Measurements from ENCODE around the gene GARNL3. TPM values are rescaled to one million over a fixed set of nuclear protein-coding genes. Genes with fewer than 3 reads are reported as not detected.

The GARNL3 gene
- total RNA-seq, 5 donors from 2014 or later (not counting 1 experiment from before 2014, with no cell fraction given) = 3.3 to 5.7 (median 3.6) TPM

DNA sequence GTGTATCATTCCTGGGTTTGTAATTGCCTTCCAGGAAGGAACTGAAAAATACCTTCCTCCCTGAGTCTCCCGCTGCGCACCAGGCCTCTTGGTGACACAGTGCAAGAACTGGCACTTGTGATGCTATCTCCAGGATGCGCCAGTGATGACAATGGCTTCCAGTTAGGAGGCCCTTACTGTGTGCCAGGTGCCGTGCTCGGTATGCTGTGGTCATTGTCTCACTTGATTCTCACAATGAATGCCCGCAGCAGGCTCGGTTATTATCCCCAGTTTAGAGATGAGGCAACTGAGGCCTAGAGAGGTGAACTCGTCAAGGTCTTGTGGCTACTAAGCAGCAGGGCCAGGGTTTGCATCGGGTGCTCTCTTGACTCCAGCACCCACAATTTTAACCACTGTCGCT lies 100.9 kb downstream of the GARNL3 start:
- no peak overlapping the region for H3K4me3 ChIP-seq (ENCODE audit: control insufficient read depth in 1 of 2, extremely low read depth in 1 of 2, low read length in 1 of 2)
- Mint-ChIP-seq H3K4me3 (no peak overlapping the region), H3K4me1 (peaks cover 0 to 7% (median 0%) of the 10 kb centered on the region in 3 donors), H3K36me3 (peaks cover 3% of the 10 kb centered on the region), H3K27me3 (peaks cover 32 to 53% of the 10 kb centered on the region in 2 donors), H3K27ac (no peak overlapping the region), H3K9me3 (no peaks in the 10 kb centered on the region)
- no peak for ATAC-seq (replicated peaks in 1 of 4)
- no peaks in the 10 kb centered on the region for H3K9me3 ChIP-seq
- no peak overlapping the region for H3K27ac ChIP-seq (ENCODE audit: low read length)
- no peaks in the 10 kb centered on the region for H3K36me3 ChIP-seq (ENCODE audit: control insufficient read depth in 2 of 2, extremely low read depth in 1 of 2, insufficient read depth in 1 of 2, low read length in 1 of 2)
- no peak for DNase-seq
- peaks cover 0 to 8% of the 10 kb centered on the region in 2 experiments for H3K4me1 ChIP-seq (ENCODE audit: control insufficient read depth in 1 of 2, extremely low read depth in 1 of 2, insufficient read depth in 2 of 2, low read length in 2 of 2)
- CTCF ChIA-PET = interaction anchor here in 1 of 2 donors (0.8 to 1.1 kb wide), 2 partner anchors 9 to 13 kb away, joined by 3 read pairs; no protein-coding TSS in a partner anchor
- WGBS (ENCODE audit: insufficient coverage) = 92% methylated on average over 6 of the region's 10 CpGs
- POLR2A ChIA-PET = no interaction called here
- H3K27me3 ChIP-seq (replicated peaks in 1 of 2; ENCODE audit: control insufficient read depth in 2 of 2, extremely low read depth in 1 of 2, insufficient read depth in 2 of 2, low read length in 1 of 2) = peaks cover 0 to 34% of the 10 kb centered on the region in 2 experiments

DNA sequence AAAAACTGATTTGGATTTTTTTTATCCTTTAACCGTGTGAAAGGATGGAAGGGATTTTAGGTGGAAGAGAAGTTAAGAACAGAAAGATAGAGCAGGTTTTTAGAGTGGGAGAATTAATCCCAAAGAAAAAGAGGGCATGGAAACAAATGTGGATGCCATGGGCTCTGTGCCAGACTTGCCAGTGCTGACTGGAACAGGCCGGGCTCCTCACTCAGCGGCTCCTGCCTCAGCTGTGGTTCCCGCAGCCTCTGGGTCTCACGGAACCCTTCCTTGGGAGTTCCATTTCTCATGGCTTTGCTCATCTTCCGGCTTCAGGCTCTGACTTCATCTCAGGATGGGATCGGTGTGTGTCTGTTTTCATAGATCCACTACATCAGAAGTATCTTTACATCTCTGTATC lies 102.0 kb downstream of the GARNL3 start:
- WGBS (ENCODE audit: insufficient coverage) = 93% methylated on average over 5 of the region's 7 CpGs
- peaks cover 3% of the 10 kb centered on the region for H3K36me3 Mint-ChIP-seq
- CTCF ChIA-PET = no interaction called here
- Histone ChIP-seq H3K4me1 (ENCODE audit: control insufficient read depth in 1 of 2, extremely low read depth in 1 of 2, insufficient read depth in 2 of 2, low read length in 2 of 2) (peaks cover 0 to under 1% of the 10 kb centered on the region in 2 experiments), H3K36me3 (ENCODE audit: control insufficient read depth in 2 of 2, extremely low read depth in 1 of 2, insufficient read depth in 1 of 2, low read length in 1 of 2) (no peaks in the 10 kb centered on the region), H3K27ac (ENCODE audit: low read length) (no peak overlapping the region), H3K4me3 (ENCODE audit: control insufficient read depth in 1 of 2, extremely low read depth in 1 of 2, low read length in 1 of 2) (no peak overlapping the region), H3K9me3 (no peaks in the 10 kb centered on the region), H3K27me3 (replicated peaks in 1 of 2; ENCODE audit: control insufficient read depth in 2 of 2, extremely low read depth in 1 of 2, insufficient read depth in 2 of 2, low read length in 1 of 2) (peaks cover 0 to 41% of the 10 kb centered on the region in 2 experiments)
- no peak overlapping the region for H3K27ac Mint-ChIP-seq
- H3K4me3 Mint-ChIP-seq = no peak overlapping the region
- ATAC-seq (replicated peaks in 1 of 4) = no peak
- DNase-seq = no peak
- peaks cover 0 to 2% (median 0%) of the 10 kb centered on the region in 3 donors for H3K4me1 Mint-ChIP-seq
- H3K9me3 Mint-ChIP-seq = no peaks in the 10 kb centered on the region
- POLR2A ChIA-PET = no interaction called here
- H3K27me3 Mint-ChIP-seq = peaks cover 42 to 59% of the 10 kb centered on the region in 2 donors

DNA sequence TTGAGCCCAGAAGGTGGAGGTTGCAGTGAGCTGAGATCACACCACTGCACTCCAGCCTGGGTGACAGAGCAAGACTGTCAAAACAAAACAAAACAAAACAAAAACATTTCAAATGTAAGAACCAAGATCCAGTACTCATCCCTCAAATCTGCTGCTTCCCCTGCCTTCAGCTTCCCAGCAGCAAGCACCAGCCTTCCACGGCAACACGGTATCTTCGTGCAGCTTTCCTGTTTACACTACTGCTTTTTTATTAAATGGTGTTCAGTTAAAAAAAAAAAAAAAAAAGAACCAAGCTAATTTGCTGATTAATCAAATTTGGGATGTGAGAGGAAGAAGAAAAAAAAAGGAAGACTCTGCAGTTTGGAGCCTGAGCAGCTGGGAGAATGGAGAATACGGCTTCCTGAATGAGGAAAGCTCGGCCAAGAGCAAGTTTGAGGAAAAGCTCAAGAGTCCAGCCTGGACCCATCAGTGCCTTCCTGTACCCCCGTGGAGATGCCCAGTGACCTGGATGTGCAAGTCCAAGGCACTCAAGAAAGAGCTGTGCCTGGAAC lies 104.4 kb downstream of the GARNL3 start:
- H3K27ac ChIP-seq (ENCODE audit: low read length) = no peak overlapping the region
- no peaks in the 10 kb centered on the region for H3K36me3 ChIP-seq (ENCODE audit: control insufficient read depth in 2 of 2, extremely low read depth in 1 of 2, insufficient read depth in 1 of 2, low read length in 1 of 2)
- no peaks in the 10 kb centered on the region for H3K9me3 ChIP-seq
- WGBS (ENCODE audit: insufficient coverage) = 75% methylated on average over 3 of the region's 6 CpGs
- H3K4me3 ChIP-seq (ENCODE audit: control insufficient read depth in 1 of 2, extremely low read depth in 1 of 2, low read length in 1 of 2) = no peak overlapping the region
- Mint-ChIP-seq H3K36me3 (peaks cover 2% of the 10 kb centered on the region), H3K4me1 (no peaks in the 10 kb centered on the region), H3K4me3 (no peak overlapping the region), H3K27ac (no peak overlapping the region), H3K27me3 (peaks cover 52 to 67% of the 10 kb centered on the region in 2 donors), H3K9me3 (no peaks in the 10 kb centered on the region)
- CTCF ChIA-PET = no interaction called here
- H3K4me1 ChIP-seq (ENCODE audit: control insufficient read depth in 1 of 2, extremely low read depth in 1 of 2, insufficient read depth in 2 of 2, low read length in 2 of 2) = no peaks in the 10 kb centered on the region
- DNase-seq = no peak
- POLR2A ChIA-PET = no interaction called here
- no peak for ATAC-seq (replicated peaks in 1 of 4)
- peaks cover 0 to 45% of the 10 kb centered on the region in 2 experiments for H3K27me3 ChIP-seq (replicated peaks in 1 of 2; ENCODE audit: control insufficient read depth in 2 of 2, extremely low read depth in 1 of 2, insufficient read depth in 2 of 2, low read length in 1 of 2)

DNA sequence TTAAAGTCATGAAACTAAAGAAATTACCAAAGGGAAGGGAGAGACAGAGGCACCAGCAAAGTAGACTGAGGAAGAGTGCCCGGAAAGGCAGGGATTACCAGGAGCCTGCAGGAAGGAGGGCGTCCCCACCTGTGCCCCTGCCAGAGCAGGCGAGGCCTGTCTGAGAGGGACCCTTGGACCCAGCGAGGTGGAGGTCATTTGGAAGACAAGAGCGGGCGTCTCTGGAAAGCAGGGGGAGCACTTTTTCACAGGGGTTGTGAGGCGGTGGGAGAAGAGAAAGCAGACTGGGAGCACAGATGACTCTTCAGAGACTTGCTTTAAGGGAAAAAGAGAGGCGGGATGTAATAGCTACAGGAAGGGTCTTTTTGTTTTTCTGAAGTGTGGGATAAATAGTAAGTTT lies 104.9 kb downstream of the GARNL3 start:
- Histone ChIP-seq H3K36me3 (ENCODE audit: control insufficient read depth in 2 of 2, extremely low read depth in 1 of 2, insufficient read depth in 1 of 2, low read length in 1 of 2) (no peaks in the 10 kb centered on the region), H3K4me3 (ENCODE audit: control insufficient read depth in 1 of 2, extremely low read depth in 1 of 2, low read length in 1 of 2) (no peak overlapping the region), H3K4me1 (ENCODE audit: control insufficient read depth in 1 of 2, extremely low read depth in 1 of 2, insufficient read depth in 2 of 2, low read length in 2 of 2) (no peaks in the 10 kb centered on the region), H3K27ac (ENCODE audit: low read length) (no peak overlapping the region), H3K27me3 (replicated peaks in 1 of 2; ENCODE audit: control insufficient read depth in 2 of 2, extremely low read depth in 1 of 2, insufficient read depth in 2 of 2, low read length in 1 of 2) (peaks cover 0 to 48% of the 10 kb centered on the region in 2 experiments), H3K9me3 (no peaks in the 10 kb centered on the region)
- DNase-seq = no peak
- Mint-ChIP-seq H3K36me3 (no peaks in the 10 kb centered on the region), H3K4me1 (no peaks in the 10 kb centered on the region), H3K9me3 (no peaks in the 10 kb centered on the region), H3K4me3 (no peak overlapping the region), H3K27me3 (peaks cover 55 to 65% of the 10 kb centered on the region in 2 donors), H3K27ac (no peak overlapping the region)
- WGBS (ENCODE audit: insufficient coverage) = 85% methylated on average over 7 of the region's 8 CpGs
- ChIA-PET CTCF (no interaction called here), POLR2A (no interaction called here)
- ATAC-seq (replicated peaks in 1 of 4) = no peak

DNA sequence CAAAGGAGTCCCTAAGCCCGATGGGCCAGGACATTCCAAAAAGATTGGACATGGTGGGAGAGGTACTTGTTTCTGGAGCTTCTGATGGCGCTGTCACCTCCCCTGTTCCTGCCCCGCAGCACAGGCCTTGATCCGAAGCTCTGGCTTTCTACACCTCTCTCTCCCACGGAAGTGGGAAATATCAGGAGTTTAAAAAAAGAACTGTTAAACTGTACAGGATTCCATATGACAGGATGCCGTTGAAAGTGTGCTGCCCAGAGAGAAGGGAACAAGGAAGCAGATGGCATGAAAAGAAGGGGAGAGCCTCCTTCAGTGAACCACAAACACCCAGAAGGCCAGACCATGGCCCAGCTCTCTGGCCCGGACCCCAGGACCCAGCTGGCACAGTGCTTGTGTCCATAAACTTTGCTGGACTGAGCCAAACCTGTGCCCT lies 105.6 kb downstream of the GARNL3 start:
- Histone ChIP-seq H3K27me3 (replicated peaks in 1 of 2; ENCODE audit: control insufficient read depth in 2 of 2, extremely low read depth in 1 of 2, insufficient read depth in 2 of 2, low read length in 1 of 2) (peaks cover 0 to 50% of the 10 kb centered on the region in 2 experiments), H3K4me3 (ENCODE audit: control insufficient read depth in 1 of 2, extremely low read depth in 1 of 2, low read length in 1 of 2) (no peak overlapping the region), H3K4me1 (ENCODE audit: control insufficient read depth in 1 of 2, extremely low read depth in 1 of 2, insufficient read depth in 2 of 2, low read length in 2 of 2) (no peaks in the 10 kb centered on the region), H3K36me3 (ENCODE audit: control insufficient read depth in 2 of 2, extremely low read depth in 1 of 2, insufficient read depth in 1 of 2, low read length in 1 of 2) (no peaks in the 10 kb centered on the region), H3K27ac (ENCODE audit: low read length) (no peak overlapping the region), H3K9me3 (no peaks in the 10 kb centered on the region)
- CTCF ChIA-PET = no interaction called here
- no peaks in the 10 kb centered on the region for H3K4me1 Mint-ChIP-seq
- DNase-seq = no peak
- 10% methylated on average over 2 of the region's 7 CpGs for WGBS (ENCODE audit: insufficient coverage)
- no peak overlapping the region for H3K4me3 Mint-ChIP-seq
- no peak for ATAC-seq (replicated peaks in 1 of 4)
- POLR2A ChIA-PET = no interaction called here
- no peak overlapping the region for H3K27ac Mint-ChIP-seq
- peaks cover 60 to 68% of the 10 kb centered on the region in 2 donors for H3K27me3 Mint-ChIP-seq
- no peaks in the 10 kb centered on the region for H3K9me3 Mint-ChIP-seq
- H3K36me3 Mint-ChIP-seq = no peaks in the 10 kb centered on the region

DNA sequence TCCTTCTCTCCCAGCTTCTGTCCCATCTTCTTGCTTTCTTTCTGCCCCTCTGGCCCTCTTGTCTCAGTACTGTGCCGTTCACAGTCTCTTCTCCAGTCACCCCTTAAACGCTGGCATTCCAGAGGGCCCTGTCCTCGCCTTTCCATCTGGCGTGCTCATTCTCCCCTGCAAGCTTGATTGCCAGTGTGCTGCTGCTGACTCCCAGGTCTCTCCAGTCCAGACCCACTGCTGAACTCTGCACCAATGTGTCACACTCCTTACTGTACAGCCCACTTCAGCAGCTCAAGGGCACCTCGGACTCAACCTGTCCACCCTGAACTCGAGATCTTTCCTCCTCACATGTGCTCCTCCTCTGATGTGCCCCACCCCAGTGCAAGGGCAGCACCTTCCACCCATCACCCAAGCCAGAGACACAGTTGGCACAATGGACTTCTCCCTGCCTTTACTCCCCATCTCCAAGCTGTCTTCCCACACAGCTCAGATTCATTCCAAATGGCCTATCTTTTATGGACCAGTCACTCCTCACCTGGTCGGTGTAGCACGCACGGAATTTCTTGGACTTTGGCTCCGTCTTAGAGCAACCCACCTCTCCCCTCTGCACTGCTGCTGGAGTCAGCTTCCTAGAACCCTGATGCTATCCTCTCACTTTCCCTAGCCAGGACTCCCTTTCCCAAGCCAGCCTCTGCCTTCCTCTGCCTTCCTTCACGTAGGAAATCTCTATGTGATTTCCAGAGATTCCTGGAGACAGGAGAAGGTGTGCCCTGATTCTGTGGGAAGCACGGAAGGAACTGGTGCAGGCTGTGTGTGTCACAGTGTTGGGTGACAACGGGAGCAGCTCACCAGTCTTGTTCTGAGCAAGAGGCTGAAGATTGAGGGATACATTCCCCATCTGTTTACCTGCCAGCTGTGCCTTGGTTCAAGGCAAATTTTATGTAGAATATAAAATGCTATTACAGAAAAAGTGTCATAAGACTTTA lies 106.4 kb downstream of the GARNL3 start:
- Mint-ChIP-seq H3K27ac (peak overlapping the region in 1 of 2 donors; percentile 5), H3K4me1 (no peaks in the 10 kb centered on the region), H3K9me3 (no peaks in the 10 kb centered on the region), H3K4me3 (no peak overlapping the region), H3K36me3 (no peaks in the 10 kb centered on the region), H3K27me3 (peaks cover 68 to 76% of the 10 kb centered on the region in 2 donors)
- WGBS (ENCODE audit: insufficient coverage) = 86% methylated on average over 11 of the region's 13 CpGs
- no peaks in the 10 kb centered on the region for H3K36me3 ChIP-seq (ENCODE audit: control insufficient read depth in 2 of 2, extremely low read depth in 1 of 2, insufficient read depth in 1 of 2, low read length in 1 of 2)
- H3K27ac ChIP-seq (ENCODE audit: low read length) = no peak overlapping the region
- no peaks in the 10 kb centered on the region for H3K4me1 ChIP-seq (ENCODE audit: control insufficient read depth in 1 of 2, extremely low read depth in 1 of 2, insufficient read depth in 2 of 2, low read length in 2 of 2)
- ChIA-PET CTCF (no interaction called here), POLR2A (interaction anchor here in 1 of 2 donors (0.6 kb wide), 1 partner anchor 20 kb away, joined by 4 read pairs; no protein-coding TSS in a partner anchor)
- peaks cover 0 to 56% of the 10 kb centered on the region in 2 experiments for H3K27me3 ChIP-seq (replicated peaks in 1 of 2; ENCODE audit: control insufficient read depth in 2 of 2, extremely low read depth in 1 of 2, insufficient read depth in 2 of 2, low read length in 1 of 2)
- ATAC-seq (replicated peaks in 1 of 4) (no peak), DNase-seq (no peak)
- H3K9me3 ChIP-seq = no peaks in the 10 kb centered on the region
- H3K4me3 ChIP-seq (ENCODE audit: control insufficient read depth in 1 of 2, extremely low read depth in 1 of 2, low read length in 1 of 2) = no peak overlapping the region
